HG02623 (cell line): ENCODE data around the gene PNMA6A.
"Not testable (repeated sequence)": the region's sequence is repeated elsewhere in the genome, so short reads cannot be mapped to it uniquely, and the experiment has no call there.

Source experiments
- ATAC-seq: cut with Tn5 transposase; IDR thresholded peaks from one replicate; pipeline ENCODE4 v1.9.1; 2021; ENCODE audit warnings: moderate library complexity; ENCODE audit not compliant: unreplicated experiment

Gene PNMA6A

GRCh38 chrX:153074935-153075334 lies 2.7 kb downstream of the PNMA6A start:
- no peak for ATAC-seq

- no peak for ATAC-seq
These were observed 3.1 kb downstream of the PNMA6A start for GRCh38 chrX:153075366-153075765.

- ATAC-seq = not testable (repeated sequence)
These were observed 5.3 kb downstream of the PNMA6A start for GRCh38 chrX:153077437-153078135.

GRCh38 chrX:153083238-153083923 lies 11.1 kb downstream of the PNMA6A start:
- not testable (repeated sequence) for ATAC-seq

GRCh38 chrX:153102418-153102817 lies 30.2 kb downstream of the PNMA6A start:
- ATAC-seq = no peak

GRCh38 chrX:153104959-153105358 lies 32.7 kb downstream of the PNMA6A start:
- not testable (repeated sequence) for ATAC-seq

- not testable (repeated sequence) for ATAC-seq
These were observed 34.0 kb downstream of the PNMA6A start for GRCh38 chrX:153106092-153106801.

GRCh38 chrX:153110735-153111134 lies 38.5 kb downstream of the PNMA6A start:
- ATAC-seq = not testable (repeated sequence)

GRCh38 chrX:153113851-153114250 lies 41.6 kb downstream of the PNMA6A start:
- not testable (repeated sequence) for ATAC-seq

- not testable (repeated sequence) for ATAC-seq
These were observed 45.5 kb downstream of the PNMA6A start for GRCh38 chrX:153117754-153118153.

- ATAC-seq = not testable (repeated sequence)
These were observed 48.0 kb downstream of the PNMA6A start for GRCh38 chrX:153120230-153120629.

- not testable (repeated sequence) for ATAC-seq
These were observed 51.2 kb downstream of the PNMA6A start for GRCh38 chrX:153123468-153123867.
